ENCODE measurements around the gene GRAP2.

Gene GRAP2

GRCh38 chr22:39915295-39915726, 14.4 kb downstream of the GRAP2 start:
- Histone ChIP-seq H3F3A (ENCODE audit: insufficient read depth, low read length) (no peaks in the 10 kb centered on the region), H3K79me2 (ENCODE audit: low read length) (no peaks in the 10 kb centered on the region), H3K4me2 (ENCODE audit: low read depth, low read length) (no peak overlapping the region), H3K4me3 (ENCODE audit: low read length) (no peak overlapping the region), H3K9me2 (replicated peaks; ENCODE audit: insufficient read depth, low read length) (no peaks in the 10 kb centered on the region), H3K27ac (ENCODE audit: low read length) (no peak overlapping the region), H2AFZ (ENCODE audit: low read length) (no peak overlapping the region), H3K9ac (ENCODE audit: low read length) (no peak overlapping the region), H4K20me1 (ENCODE audit: insufficient read depth, low read length) (no peaks in the 10 kb centered on the region), H3K36me3 (replicated peaks; ENCODE audit: insufficient read depth, low read length) (no peaks in the 10 kb centered on the region), H3K27me3 (replicated peaks; ENCODE audit: insufficient read depth, low read length) (no peaks in the 10 kb centered on the region), H3K4me1 (ENCODE audit: low read length) (no peaks in the 10 kb centered on the region), H3K9me3 (replicated peaks; ENCODE audit: insufficient read depth, low read length) (no peaks in the 10 kb centered on the region)
- TF ChIP-seq EZH2phosphoT487 (IDR thresholded peaks at IDR 0.05; ENCODE audit: low read length) (no peak), EZH2 (optimal IDR thresholded peaks at IDR 0.05; ENCODE audit: low read depth, low read length) (no peak)
- TF ChIP-seq, protein P1, sequence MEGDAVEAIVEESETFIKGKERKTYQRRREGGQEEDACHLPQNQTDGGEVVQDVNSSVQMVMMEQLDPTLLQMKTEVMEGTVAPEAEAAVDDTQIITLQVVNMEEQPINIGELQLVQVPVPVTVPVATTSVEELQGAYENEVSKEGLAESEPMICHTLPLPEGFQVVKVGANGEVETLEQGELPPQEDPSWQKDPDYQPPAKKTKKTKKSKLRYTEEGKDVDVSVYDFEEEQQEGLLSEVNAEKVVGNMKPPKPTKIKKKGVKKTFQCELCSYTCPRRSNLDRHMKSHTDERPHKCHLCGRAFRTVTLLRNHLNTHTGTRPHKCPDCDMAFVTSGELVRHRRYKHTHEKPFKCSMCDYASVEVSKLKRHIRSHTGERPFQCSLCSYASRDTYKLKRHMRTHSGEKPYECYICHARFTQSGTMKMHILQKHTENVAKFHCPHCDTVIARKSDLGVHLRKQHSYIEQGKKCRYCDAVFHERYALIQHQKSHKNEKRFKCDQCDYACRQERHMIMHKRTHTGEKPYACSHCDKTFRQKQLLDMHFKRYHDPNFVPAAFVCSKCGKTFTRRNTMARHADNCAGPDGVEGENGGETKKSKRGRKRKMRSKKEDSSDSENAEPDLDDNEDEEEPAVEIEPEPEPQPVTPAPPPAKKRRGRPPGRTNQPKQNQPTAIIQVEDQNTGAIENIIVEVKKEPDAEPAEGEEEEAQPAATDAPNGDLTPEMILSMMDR (IDR thresholded peaks at IDR 0.05; ENCODE audit: low read length): no peak
- no peak for DNase-seq

DNA sequence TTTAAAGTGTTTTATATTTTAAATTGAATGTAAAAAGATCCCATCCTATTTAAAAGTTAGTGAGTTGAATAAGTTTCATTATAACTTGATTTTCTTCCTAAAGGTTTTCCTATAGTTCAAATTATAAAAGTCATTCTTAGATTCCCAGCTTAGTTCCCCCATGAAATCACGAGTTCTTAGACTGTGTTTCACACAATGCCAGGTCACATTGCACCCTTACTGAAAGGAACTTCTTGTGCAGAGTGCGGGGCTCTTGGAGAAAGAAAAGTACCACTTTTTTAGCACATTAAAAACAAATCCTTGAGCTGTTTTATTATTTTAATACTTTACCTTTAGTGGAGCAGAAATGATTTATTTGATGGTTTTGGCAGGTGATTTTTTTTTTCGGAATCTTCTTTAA, 15.6 kb downstream of the GRAP2 start:
- Histone ChIP-seq H4K20me1 (ENCODE audit: insufficient read depth, low read length) (no peaks in the 10 kb centered on the region), H3K27ac (ENCODE audit: low read length) (no peak overlapping the region), H3K4me2 (ENCODE audit: low read depth, low read length) (no peak overlapping the region), H3K27me3 (replicated peaks; ENCODE audit: insufficient read depth, low read length) (no peaks in the 10 kb centered on the region), H2AFZ (ENCODE audit: low read length) (no peak overlapping the region), H3K9ac (ENCODE audit: low read length) (no peak overlapping the region), H3K79me2 (ENCODE audit: low read length) (no peaks in the 10 kb centered on the region), H3K4me3 (ENCODE audit: low read length) (no peak overlapping the region), H3F3A (ENCODE audit: insufficient read depth, low read length) (no peaks in the 10 kb centered on the region), H3K36me3 (replicated peaks; ENCODE audit: insufficient read depth, low read length) (no peaks in the 10 kb centered on the region), H3K9me3 (replicated peaks; ENCODE audit: insufficient read depth, low read length) (no peaks in the 10 kb centered on the region), H3K4me1 (ENCODE audit: low read length) (no peaks in the 10 kb centered on the region), H3K9me2 (replicated peaks; ENCODE audit: insufficient read depth, low read length) (no peaks in the 10 kb centered on the region)
- no peak for TF ChIP-seq EZH2phosphoT487 (IDR thresholded peaks at IDR 0.05; ENCODE audit: low read length)
- TF ChIP-seq, protein P1 (IDR thresholded peaks at IDR 0.05; ENCODE audit: low read length): no peak
- no peak for TF ChIP-seq EZH2 (optimal IDR thresholded peaks at IDR 0.05; ENCODE audit: low read depth, low read length)
- no peak for DNase-seq

DNA sequence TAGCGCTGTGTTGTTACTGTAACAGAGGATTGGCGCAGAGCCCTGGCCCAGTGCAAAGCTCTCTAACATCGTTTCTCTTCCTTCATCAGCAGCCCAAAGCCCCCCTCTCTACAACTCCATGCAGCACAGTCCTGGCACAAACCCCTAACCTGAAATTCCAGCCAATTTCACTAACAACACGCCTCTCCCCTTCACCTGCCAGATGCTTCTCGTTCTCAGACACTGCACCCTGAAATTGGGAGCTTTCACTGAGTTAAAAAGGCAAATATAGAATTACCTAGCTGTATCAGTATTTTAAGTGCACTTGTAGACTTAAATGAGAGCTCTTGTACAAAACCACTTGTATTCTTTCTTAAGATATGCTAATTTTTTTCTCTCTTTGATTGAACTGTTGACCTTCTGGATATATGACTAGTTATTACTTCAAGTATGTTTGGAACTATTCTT, 16.3 kb downstream of the GRAP2 start:
- no peaks in the 10 kb centered on the region for H3K27me3 ChIP-seq (replicated peaks; ENCODE audit: insufficient read depth, low read length)
- H4K20me1 ChIP-seq (ENCODE audit: insufficient read depth, low read length): no peaks in the 10 kb centered on the region
- H3K9me3 ChIP-seq (replicated peaks; ENCODE audit: insufficient read depth, low read length): no peaks in the 10 kb centered on the region
- TF ChIP-seq, protein P1 (IDR thresholded peaks at IDR 0.05; ENCODE audit: low read length): no peak
- TF ChIP-seq EZH2phosphoT487 (IDR thresholded peaks at IDR 0.05; ENCODE audit: low read length) (no peak), EZH2 (optimal IDR thresholded peaks at IDR 0.05; ENCODE audit: low read depth, low read length) (no peak)
- DNase-seq: no peak
- H2AFZ ChIP-seq (ENCODE audit: low read length): no peak overlapping the region
- no peak overlapping the region for H3K27ac ChIP-seq (ENCODE audit: low read length)
- H3F3A ChIP-seq (ENCODE audit: insufficient read depth, low read length): no peaks in the 10 kb centered on the region
- no peaks in the 10 kb centered on the region for H3K36me3 ChIP-seq (replicated peaks; ENCODE audit: insufficient read depth, low read length)
- H3K9ac ChIP-seq (ENCODE audit: low read length): no peak overlapping the region
- no peak overlapping the region for H3K4me3 ChIP-seq (ENCODE audit: low read length)
- H3K9me2 ChIP-seq (replicated peaks; ENCODE audit: insufficient read depth, low read length): no peaks in the 10 kb centered on the region
- H3K4me1 ChIP-seq (ENCODE audit: low read length): no peaks in the 10 kb centered on the region
- H3K4me2 ChIP-seq (ENCODE audit: low read depth, low read length): no peak overlapping the region
- H3K79me2 ChIP-seq (ENCODE audit: low read length): no peaks in the 10 kb centered on the region
